Thoracic aorta (tissue), 2 donors: Measurements from ENCODE around the gene MB21D2. TPM values are rescaled to one million over a fixed set of nuclear protein-coding genes. Genes with fewer than 3 reads are reported as not detected.

Source experiments
- ATAC-seq: fragments of 150-250 bp; one replicate; pipeline ENCODE4 v1.8.0; 2017; ENCODE audit warnings: low read depth; ENCODE audit not compliant: insufficient number of reproducible peaks, low FRiP score
- DNase-seq: peaks from one replicate; pipeline ENCODE4 v3.0.0-alpha.2; 2020; ENCODE audit warnings: low spot score
- H3K27ac ChIP-seq, 2 donors: fragments of 200-600 bp; sonication (generic); 1 replicate in 1 of 2; 2 replicates in 1 of 2; pipeline ENCODE4 v1.5.1; 2016; ENCODE audit warnings: mild to moderate bottlenecking in 2 of 2, moderate library complexity in 2 of 2
- H3K27me3 ChIP-seq: fragments of 200-600 bp; sonication (generic); replicated peaks from 2 replicates; pipeline ENCODE4 v1.6.0; 2016; ENCODE audit warnings: mild to moderate bottlenecking; ENCODE audit not compliant: insufficient read depth
- H3K36me3 ChIP-seq: fragments of 200-600 bp; sonication (generic); one replicate; pipeline ENCODE4 v1.5.1; 2016
- H3K4me1 ChIP-seq, 2 donors: fragments of 200-600 bp; sonication (generic); 1 replicate in 1 of 2; 2 replicates in 1 of 2; pipeline versions ENCODE4 v1.5.1 to v1.6.0; 2016; ENCODE audit warnings: low read depth in 2 of 2, mild to moderate bottlenecking in 1 of 2; ENCODE audit not compliant: control insufficient read depth in 1 of 2
- H3K4me3 ChIP-seq: fragments of 200-600 bp; sonication (generic); 2 replicates; pipeline ENCODE4 v1.5.1; 2016; ENCODE audit warnings: mild to moderate bottlenecking
- H3K9me3 ChIP-seq: fragments of 200-600 bp; sonication (generic); 2 replicates; pipeline ENCODE4 v1.5.1; 2016
- CTCF ChIP-seq: fragments of 200-600 bp; sonication (generic); IDR thresholded peaks from one replicate; pipeline ENCODE4 v1.5.1; 2019; ENCODE audit warnings: antibody characterized with exemption
- total RNA-seq, 2 donors: library from RNA; depleted of rRNA; stranded (reverse); fragments of >200 nt; gene quantifications; one replicate each; pipeline versions ENCODE4 v1.1.0 to v1.2.3, GENCODE V29; 2016

MB21D2 gene
- total RNA-seq, 2 donors from 2014 or later, result 4.9 to 6.4 TPM

- no peak for TF ChIP-seq CTCF
- no peaks in the 10 kb centered on the region for H3K36me3 ChIP-seq
- DNase-seq, result no peak
- no peak overlapping the region for H3K27ac ChIP-seq
- no peak for ATAC-seq
- H3K4me3 ChIP-seq, result no peak overlapping the region
- H3K9me3 ChIP-seq, result no peaks in the 10 kb centered on the region
- peaks cover 0 to 11% of the 10 kb centered on the region in 2 donors for H3K4me1 ChIP-seq
- no peaks in the 10 kb centered on the region for H3K27me3 ChIP-seq
These were observed 36.4 kb downstream of the MB21D2 start for GRCh38 chr3:192881159-192881786.

DNA sequence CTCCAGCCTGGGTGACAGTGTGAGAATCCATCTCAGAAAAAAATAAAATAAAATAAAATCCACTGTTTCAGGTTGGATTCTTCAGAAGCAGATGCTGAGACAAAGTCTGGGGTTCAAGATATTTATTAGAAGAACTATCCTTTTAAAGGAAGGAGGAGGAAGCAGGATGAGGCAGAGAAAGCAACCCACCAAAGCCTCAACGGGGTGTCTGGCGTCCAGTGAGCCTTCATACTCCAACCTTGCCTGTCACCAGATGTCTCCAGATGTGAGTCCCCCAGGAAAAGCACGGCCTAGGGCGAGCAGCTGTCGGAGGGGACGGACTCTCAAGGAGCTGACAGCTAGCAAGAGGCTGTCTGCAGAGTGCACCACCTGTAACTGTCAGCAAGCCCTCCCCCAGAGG, 37.3 kb downstream of the MB21D2 start:
- Histone ChIP-seq H3K36me3 (no peaks in the 10 kb centered on the region), H3K9me3 (no peaks in the 10 kb centered on the region), H3K27me3 (no peaks in the 10 kb centered on the region), H3K4me1 (peaks cover 0 to 11% of the 10 kb centered on the region in 2 donors), H3K4me3 (no peak overlapping the region), H3K27ac (no peak overlapping the region)
- DNase-seq, result no peak
- no peak for TF ChIP-seq CTCF
- no peak for ATAC-seq

- no peaks in the 10 kb centered on the region for H3K27me3 ChIP-seq
- H3K4me1 ChIP-seq, result peaks cover 0 to 11% of the 10 kb centered on the region in 2 donors
- DNase-seq, result no peak
- TF ChIP-seq CTCF, result no peak
- no peak for ATAC-seq
- H3K36me3 ChIP-seq, result no peaks in the 10 kb centered on the region
- no peak overlapping the region for H3K4me3 ChIP-seq
- H3K9me3 ChIP-seq, result no peaks in the 10 kb centered on the region
- H3K27ac ChIP-seq, result no peak overlapping the region
These were observed 38.2 kb downstream of the MB21D2 start for GRCh38 chr3:192879346-192880031.

DNA sequence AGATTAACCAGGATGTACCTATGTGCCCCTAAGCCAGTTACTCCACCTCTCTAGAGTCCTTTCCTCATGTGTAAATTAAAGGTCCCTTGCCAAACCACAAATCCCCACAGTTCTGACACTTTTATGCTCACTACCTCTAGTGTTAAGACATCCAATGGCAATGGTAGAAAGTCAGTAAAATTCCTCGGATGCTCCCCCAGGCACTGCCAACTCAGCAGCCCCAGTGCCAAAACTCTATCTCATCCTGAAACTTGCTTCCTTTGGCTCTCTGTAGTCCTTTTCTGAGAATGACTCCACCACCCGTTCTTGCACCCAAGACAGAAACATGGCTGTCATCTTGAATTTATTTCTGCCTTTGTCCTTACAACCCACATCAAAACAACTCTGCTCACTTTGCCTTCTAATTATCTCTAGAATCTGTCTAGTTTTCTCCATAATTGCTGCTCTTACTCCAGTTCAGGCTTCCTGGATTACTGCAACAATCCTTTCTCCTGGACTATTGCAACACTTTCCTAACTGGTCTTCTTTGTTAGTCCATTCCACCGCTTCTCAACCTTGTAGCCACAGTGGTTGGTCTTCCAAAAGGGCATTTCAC, 41.6 kb downstream of the MB21D2 start:
- TF ChIP-seq CTCF, result no peak
- ATAC-seq (no peak), DNase-seq (no peak)
- no peaks in the 10 kb centered on the region for H3K27me3 ChIP-seq
- no peaks in the 10 kb centered on the region for H3K9me3 ChIP-seq
- H3K36me3 ChIP-seq, result no peaks in the 10 kb centered on the region
- peaks cover 0 to 11% of the 10 kb centered on the region in 2 donors for H3K4me1 ChIP-seq
- no peak overlapping the region for H3K4me3 ChIP-seq
- no peak overlapping the region for H3K27ac ChIP-seq

- H3K27ac ChIP-seq, result no peak overlapping the region
- ATAC-seq (no peak), DNase-seq (no peak)
- H3K9me3 ChIP-seq, result no peaks in the 10 kb centered on the region
- H3K4me1 ChIP-seq, result peaks cover 10 to 21% of the 10 kb centered on the region in 2 donors
- no peak for TF ChIP-seq CTCF
- no peaks in the 10 kb centered on the region for H3K27me3 ChIP-seq
- H3K4me3 ChIP-seq, result no peak overlapping the region
- H3K36me3 ChIP-seq, result no peaks in the 10 kb centered on the region
These were observed 46.8 kb downstream of the MB21D2 start for GRCh38 chr3:192870822-192871221.
